Lower leg skin (tissue), 3 donors: ENCODE data around the gene CCDC85C.

Experiments used
- CTCF ChIP-seq, 3 donors: fragments of 450-650 bp; IDR thresholded peaks; one replicate each; pipeline ENCODE4 v1.5.1; 2016; ENCODE audit warnings: antibody characterized with exemption in 3 of 3, mild to moderate bottlenecking in 3 of 3, moderate library complexity in 2 of 3
- POLR2A ChIP-seq, 2 donors: fragments of 450-650 bp; IDR thresholded peaks; one replicate each; pipeline ENCODE4 v1.6.1; 2016 to 2017; ENCODE audit warnings: antibody characterized with exemption in 2 of 2, mild to moderate bottlenecking in 1 of 2, moderate library complexity in 1 of 2

DNA sequence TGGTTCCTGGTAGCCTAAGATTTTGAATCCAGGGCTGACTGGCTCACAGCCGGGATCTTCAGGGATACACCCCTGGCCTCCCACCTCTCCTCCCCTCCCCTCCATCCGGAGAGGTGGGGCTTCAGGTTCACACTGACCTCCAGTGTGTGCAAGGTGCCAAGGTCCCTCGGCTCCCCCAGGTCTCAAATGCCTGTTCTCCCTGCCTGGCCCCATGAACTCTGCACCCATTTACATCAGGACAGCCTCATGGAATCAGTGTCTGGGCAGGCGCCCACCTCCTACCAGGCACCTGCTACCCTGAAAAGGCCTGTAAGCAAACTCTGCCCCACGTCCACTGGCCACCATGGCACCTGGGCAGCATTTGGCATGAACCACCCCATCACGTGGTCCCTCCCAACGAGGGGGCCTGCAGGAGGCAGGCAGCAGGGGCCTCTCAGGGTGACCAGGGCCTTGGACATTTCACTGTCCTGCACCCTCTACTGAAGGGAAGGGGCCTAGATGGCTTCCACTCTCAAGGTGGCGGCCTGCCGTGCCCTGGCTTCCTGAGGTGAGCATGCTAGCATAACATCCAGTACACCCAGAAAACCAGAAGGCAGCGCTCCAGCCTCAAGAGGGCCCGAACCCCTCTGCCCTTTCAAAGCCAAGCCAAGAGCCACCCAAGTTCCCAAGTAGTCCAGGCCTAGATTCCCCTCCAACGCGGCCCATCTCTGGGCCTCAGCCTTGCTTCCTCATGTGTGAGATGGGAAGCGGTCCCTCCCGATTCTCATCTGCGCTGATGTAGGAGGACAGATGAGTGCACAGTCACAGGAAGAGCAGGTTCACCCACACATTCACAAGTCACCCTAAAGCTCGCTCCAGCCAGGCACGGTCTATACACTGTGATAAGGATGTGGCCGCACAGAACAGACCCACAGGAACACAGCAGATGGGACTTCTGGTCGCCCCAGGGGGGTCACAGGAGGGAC lies 37.3 kb downstream of the CCDC85C start:
- TF ChIP-seq CTCF (IDR thresholded peaks at IDR 0.05) (no peak), POLR2A (IDR thresholded peaks at IDR 0.05) (no peak)
